NT2/D1 (cell line): ENCODE measurements around the gene ZBTB20.

ENCODE experiments used
- DNase-seq: peaks from one replicate; pipeline ENCODE4 v3.0.0-alpha.2; 2011; ENCODE audit warnings: low read depth, low spot score
- H3K27me3 ChIP-seq: 2 replicates; pipeline ENCODE4 v1.6.0; 2011; ENCODE audit warnings: mild to moderate bottlenecking; ENCODE audit not compliant: insufficient read length, insufficient read depth
- H3K36me3 ChIP-seq: 2 replicates; pipeline ENCODE4 v1.6.1; 2011; ENCODE audit warnings: mild to moderate bottlenecking, low read length, mixed read lengths; ENCODE audit not compliant: insufficient read depth, insufficient read length
- H3K4me1 ChIP-seq: 2 replicates; pipeline ENCODE4 v1.5.1; 2011; ENCODE audit not compliant: insufficient read depth, insufficient read length
- H3K4me3 ChIP-seq: 2 replicates; pipeline ENCODE4 v1.5.1; 2011; ENCODE audit warnings: low read depth; ENCODE audit not compliant: insufficient read length
- H3K9ac ChIP-seq: 2 replicates; pipeline ENCODE4 v1.6.0; 2011; ENCODE audit warnings: low read depth; ENCODE audit not compliant: insufficient read length
- H3K9me3 ChIP-seq: 2 replicates; pipeline ENCODE4 v1.5.1; 2011; ENCODE audit warnings: mild to moderate bottlenecking, low read length; ENCODE audit not compliant: insufficient read depth
- SUZ12 ChIP-seq: IDR thresholded peaks from 2 replicates; pipeline ENCODE4 v1.6.1; 2011; ENCODE audit not compliant: insufficient read length, insufficient read depth; ENCODE audit errors: extremely low read depth
- YY1 ChIP-seq: IDR thresholded peaks from 2 replicates; pipeline ENCODE4 v1.6.1; 2011; ENCODE audit not compliant: insufficient read length, insufficient read depth
- ZNF274 ChIP-seq: IDR thresholded peaks from 2 replicates; pipeline ENCODE4 v1.6.1; 2011; ENCODE audit warnings: mild to moderate bottlenecking, low read depth, low read length

The ZBTB20 gene

DNA sequence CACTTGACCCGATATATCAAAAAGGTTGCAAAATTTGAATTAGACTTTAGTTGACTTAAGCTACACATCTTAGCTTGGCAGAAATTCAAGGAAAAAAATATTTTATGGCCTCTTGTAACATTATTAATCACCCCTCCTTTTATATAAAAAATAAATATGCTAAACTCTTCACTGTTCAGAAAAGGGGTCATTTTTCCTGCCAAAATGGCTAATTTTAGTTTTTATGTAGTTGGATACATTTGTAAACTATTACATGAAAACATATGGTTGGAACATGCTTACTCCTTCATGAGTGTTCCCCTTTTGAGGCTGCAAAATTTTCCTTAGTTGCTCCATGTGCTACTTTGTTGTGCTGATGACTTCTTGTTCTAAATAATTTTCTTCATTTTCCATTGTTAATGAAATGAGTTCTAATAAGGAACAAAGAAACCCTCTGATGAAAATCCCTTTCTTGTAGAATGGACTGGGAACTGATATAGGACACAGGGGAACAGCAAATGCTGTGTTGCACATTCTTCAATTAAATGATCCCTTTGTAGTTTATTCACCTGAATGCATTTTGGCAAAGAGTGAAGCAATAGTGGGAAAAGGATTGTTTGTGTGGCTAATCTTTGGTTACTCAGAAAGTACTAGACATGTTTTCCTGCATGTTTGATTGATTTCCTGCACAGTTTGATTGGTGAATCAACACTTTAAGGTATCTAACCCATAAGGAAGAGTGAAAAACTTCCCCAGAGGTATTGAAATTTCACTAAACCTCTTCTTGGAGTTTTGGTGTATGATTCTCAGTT is 503.9 kb downstream of the ZBTB20 start:
- Histone ChIP-seq H3K27me3 (no peaks in the 10 kb centered on the region), H3K4me1 (no peaks in the 10 kb centered on the region), H3K4me3 (no peak overlapping the region), H3K9me3 (no peaks in the 10 kb centered on the region), H3K36me3 (no peaks in the 10 kb centered on the region), H3K9ac (no peak overlapping the region)
- DNase-seq: no peak
- TF ChIP-seq SUZ12 (no peak), ZNF274 (no peak), YY1 (no peak)

DNA sequence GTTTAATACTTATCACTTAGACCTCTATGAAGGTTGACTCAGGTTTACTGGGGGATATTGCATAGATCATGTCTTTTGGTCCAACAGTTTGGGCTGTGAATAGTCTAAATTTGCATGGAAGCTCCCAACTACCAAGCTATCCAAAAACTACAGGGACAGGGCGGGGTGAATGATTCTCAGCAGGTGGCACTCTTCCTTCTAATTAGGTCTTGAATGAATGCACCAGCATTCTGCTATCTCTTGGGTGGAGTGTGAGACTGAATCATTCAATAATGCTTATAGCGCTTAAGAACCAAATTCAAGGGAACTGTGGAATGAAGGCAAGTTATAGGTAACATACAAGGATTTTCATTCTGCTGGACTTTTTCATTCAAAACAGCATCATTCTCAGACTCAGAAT is 507.0 kb downstream of the ZBTB20 start:
- Histone ChIP-seq H3K27me3 (no peaks in the 10 kb centered on the region), H3K9ac (no peak overlapping the region), H3K4me1 (no peaks in the 10 kb centered on the region), H3K9me3 (peaks cover 16% of the 10 kb centered on the region; the same call in 1 of the 2 replicates), H3K4me3 (no peak overlapping the region), H3K36me3 (no peaks in the 10 kb centered on the region)
- TF ChIP-seq ZNF274: no peak
- no peak for TF ChIP-seq YY1
- DNase-seq: no peak

- Histone ChIP-seq H3K4me1 (no peaks in the 10 kb centered on the region), H3K4me3 (no peak overlapping the region), H3K9ac (no peak overlapping the region), H3K36me3 (no peaks in the 10 kb centered on the region), H3K27me3 (no peaks in the 10 kb centered on the region), H3K9me3 (peaks cover 18% of the 10 kb centered on the region; the same call in 1 of the 2 replicates)
- DNase-seq: no peak
- no peak for TF ChIP-seq YY1
- TF ChIP-seq ZNF274: no peak
- TF ChIP-seq SUZ12: no peak
Observed at GRCh38 chr3:114639171-114639570, 507.9 kb downstream of the ZBTB20 start.

DNA sequence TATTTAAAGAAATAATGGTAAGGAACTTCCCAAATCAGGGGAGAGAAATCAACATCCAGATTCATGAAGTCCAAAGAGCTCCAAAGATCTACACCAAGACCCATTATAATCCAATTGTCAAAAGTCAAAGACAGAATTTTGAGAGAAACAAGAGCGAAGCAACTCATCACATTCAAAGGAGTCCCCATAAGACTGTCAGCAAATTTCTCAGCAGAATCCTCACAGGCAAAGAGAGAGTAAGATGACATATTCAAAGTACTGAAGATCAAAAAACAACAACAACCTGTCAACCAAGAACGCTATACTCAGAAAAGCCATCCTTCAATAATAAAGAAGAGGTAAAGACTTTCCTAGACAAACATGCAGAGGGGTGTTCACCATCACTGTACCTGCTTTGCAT is 511.2 kb downstream of the ZBTB20 start:
- TF ChIP-seq SUZ12 (no peak), ZNF274 (no peak), YY1 (no peak)
- Histone ChIP-seq H3K9ac (no peak overlapping the region), H3K4me1 (no peaks in the 10 kb centered on the region), H3K9me3 (peaks cover 18% of the 10 kb centered on the region; the same call in 1 of the 2 replicates), H3K4me3 (no peak overlapping the region), H3K27me3 (no peaks in the 10 kb centered on the region), H3K36me3 (no peaks in the 10 kb centered on the region)
- no peak for DNase-seq

DNA sequence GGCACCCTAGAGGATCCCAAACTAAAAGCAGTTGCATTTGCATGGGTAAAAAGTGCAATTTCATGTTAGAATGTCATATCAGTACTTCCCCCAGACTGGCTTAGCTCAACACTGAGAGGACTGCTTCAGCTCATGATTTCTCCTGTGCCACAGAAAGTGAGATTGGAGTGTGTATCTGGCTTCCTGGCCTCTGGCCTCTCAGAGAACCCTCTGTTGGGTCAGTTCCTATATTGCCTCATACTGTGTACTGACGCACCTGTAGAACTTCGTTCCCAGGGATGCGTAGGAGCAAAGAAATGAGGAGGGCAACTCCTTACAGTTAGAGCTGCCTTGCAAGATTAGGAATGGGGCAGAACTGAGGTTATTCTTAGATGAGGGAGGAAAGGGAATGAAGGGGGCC is 512.5 kb downstream of the ZBTB20 start:
- no peaks in the 10 kb centered on the region for H3K4me1 ChIP-seq
- peaks cover 18% of the 10 kb centered on the region; the same call in 1 of the 2 replicates for H3K9me3 ChIP-seq
- no peak overlapping the region for H3K4me3 ChIP-seq
- H3K36me3 ChIP-seq: no peaks in the 10 kb centered on the region
- DNase-seq: no peak
- H3K9ac ChIP-seq: no peak overlapping the region
- no peak for TF ChIP-seq SUZ12
- no peak for TF ChIP-seq YY1
- no peak for TF ChIP-seq ZNF274
- H3K27me3 ChIP-seq: no peaks in the 10 kb centered on the region

DNA sequence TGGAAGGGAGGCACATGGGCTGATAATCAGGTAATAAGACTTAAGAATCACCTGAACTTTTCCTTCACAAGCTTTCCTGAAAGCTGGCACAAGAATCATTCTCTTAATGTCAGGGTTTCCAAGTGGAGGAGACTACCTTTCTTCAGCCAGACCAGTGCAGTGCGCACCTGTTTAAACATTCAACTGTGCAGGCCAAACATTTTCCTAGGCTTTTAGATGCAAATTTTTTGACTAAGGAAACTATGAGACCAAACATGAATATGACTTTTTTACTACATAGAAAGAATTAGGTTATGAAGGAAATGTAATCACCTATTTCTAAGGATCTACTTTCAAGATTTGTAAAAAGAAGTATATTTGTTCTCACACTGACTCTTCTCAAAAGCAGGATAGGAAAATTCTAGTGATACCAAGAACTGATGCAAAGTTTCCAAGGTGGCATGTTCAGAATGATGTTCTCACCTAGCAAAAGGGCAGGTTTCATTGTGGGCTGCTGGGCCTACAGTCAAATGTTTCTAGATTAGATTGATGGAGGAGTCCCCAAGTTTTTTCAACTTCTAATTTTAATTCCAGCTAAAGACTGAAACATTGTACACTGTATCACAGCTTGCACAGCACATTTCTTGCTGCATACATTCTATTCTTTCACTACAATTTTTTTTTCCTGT is 514.2 kb downstream of the ZBTB20 start:
- TF ChIP-seq SUZ12: no peak
- TF ChIP-seq YY1: no peak
- no peak for TF ChIP-seq ZNF274

DNA sequence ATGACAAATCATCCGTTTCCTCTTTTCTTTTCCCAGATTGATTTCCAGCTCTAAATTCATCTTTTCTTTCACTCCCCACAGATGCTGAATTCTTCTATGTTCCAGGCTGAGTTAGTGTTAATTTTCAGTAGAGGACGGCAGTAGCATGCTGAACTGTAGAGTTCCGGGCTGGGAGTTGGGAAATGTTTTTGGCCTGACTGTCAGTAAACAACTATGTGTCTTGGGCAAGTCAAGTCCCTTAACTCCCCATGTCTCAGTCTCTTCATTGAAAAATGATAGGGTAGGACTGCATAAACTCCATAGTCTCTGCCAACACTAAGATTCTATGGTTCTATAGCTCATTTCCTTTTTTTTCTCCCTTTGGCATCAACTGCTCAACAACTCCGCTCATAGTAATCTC is 519.3 kb downstream of the ZBTB20 start:
- no peaks in the 10 kb centered on the region for H3K36me3 ChIP-seq
- no peaks in the 10 kb centered on the region for H3K9me3 ChIP-seq
- no peaks in the 10 kb centered on the region for H3K27me3 ChIP-seq
- no peak for DNase-seq
- H3K4me1 ChIP-seq: no peaks in the 10 kb centered on the region
- TF ChIP-seq SUZ12: no peak
- TF ChIP-seq YY1: no peak
- no peak for TF ChIP-seq ZNF274
- H3K4me3 ChIP-seq: no peak overlapping the region
- H3K9ac ChIP-seq: no peak overlapping the region

More for the DNA sequence above, 514.2 kb downstream of the ZBTB20 start:
- Histone ChIP-seq H3K36me3 (no peaks in the 10 kb centered on the region), H3K9me3 (peaks cover 18% of the 10 kb centered on the region; the same call in 1 of the 2 replicates), H3K4me3 (no peak overlapping the region), H3K9ac (no peak overlapping the region), H3K4me1 (no peaks in the 10 kb centered on the region), H3K27me3 (no peaks in the 10 kb centered on the region)
- DNase-seq: no peak

- Histone ChIP-seq H3K4me1 (no peaks in the 10 kb centered on the region), H3K9ac (no peak overlapping the region), H3K4me3 (no peak overlapping the region), H3K9me3 (no peaks in the 10 kb centered on the region), H3K27me3 (no peaks in the 10 kb centered on the region), H3K36me3 (no peaks in the 10 kb centered on the region)
- DNase-seq: no peak
- TF ChIP-seq YY1: no peak
- TF ChIP-seq SUZ12: no peak
- TF ChIP-seq ZNF274: no peak
Observed at GRCh38 chr3:114626751-114627150, 520.3 kb downstream of the ZBTB20 start.
